ENCODE results near the gene SRSF2. TPM values are rescaled to one million over a fixed set of nuclear protein-coding genes. Genes with fewer than 3 reads are reported as not detected.
A peak's percentile ranks its signal among the peaks of the same experiment; 100 is the strongest.
"Not testable (repeated sequence)": the region's sequence is repeated elsewhere in the genome, so short reads cannot be mapped to it uniquely, and the experiment has no call there.

The SRSF2 gene
- total and polyA plus RNA-seq, 9 donors: 126 to 245 (median 166) TPM

GRCh38 chr17:76714822-76715495, 22.2 kb downstream of the SRSF2 start:
- Histone ChIP-seq H3K4me1 (ENCODE audit: insufficient read depth) (peaks cover 2% of the 10 kb centered on the region), H3K27ac (no peak overlapping the region), H3K27me3 (no peaks in the 10 kb centered on the region), H3K9me3 (no peaks in the 10 kb centered on the region), H3K4me3 (no peak overlapping the region), H3K36me3 (no peaks in the 10 kb centered on the region)
- 22 to 25% (median 24%) methylated on average over 4 of the region's 4 CpGs for WGBS, 3 donors
- DNase-seq: peak; percentile 76 to 89 (median 86)
- TF ChIP-seq POLR2A (IDR thresholded peaks at IDR 0.05): no peak
- peak; percentile 75 to 86 (median 84) for TF ChIP-seq CTCF (IDR thresholded peaks at IDR 0.05)
- TF ChIP-seq EP300 (IDR thresholded peaks at IDR 0.05): no peak
- intact Hi-C loops (cut with DNase I): loop anchor here in 3 of 4 donors (5.0 to 10.0 kb wide), 3 partner anchors 90 to 193 kb away; no protein-coding TSS in a partner anchor

- H3K27ac ChIP-seq: no peak overlapping the region
- WGBS, 3 donors: 67 to 77% (median 74%) methylated on average over 5 of the region's 5 CpGs
- H3K4me3 ChIP-seq: no peak overlapping the region
- no peaks in the 10 kb centered on the region for H3K9me3 ChIP-seq
- peaks cover 2% of the 10 kb centered on the region for H3K4me1 ChIP-seq (ENCODE audit: insufficient read depth)
- H3K27me3 ChIP-seq: no peaks in the 10 kb centered on the region
- H3K36me3 ChIP-seq: no peaks in the 10 kb centered on the region
- DNase-seq: peak in 2 of 5 donors; percentile 36 to 45
- intact Hi-C loops (cut with DNase I): loop anchor here in 2 of 4 donors (5.0 to 10.0 kb wide), 2 partner anchors 90 to 187 kb away; no protein-coding TSS in a partner anchor
- no peak for TF ChIP-seq CTCF (IDR thresholded peaks at IDR 0.05)
- TF ChIP-seq POLR2A (IDR thresholded peaks at IDR 0.05): no peak
- no peak for TF ChIP-seq EP300 (IDR thresholded peaks at IDR 0.05)
These were observed 22.8 kb downstream of the SRSF2 start for GRCh38 chr17:76714336-76714735.

GRCh38 chr17:76713765-76714164, 23.4 kb downstream of the SRSF2 start:
- TF ChIP-seq CTCF (IDR thresholded peaks at IDR 0.05) (no peak), POLR2A (IDR thresholded peaks at IDR 0.05) (no peak), EP300 (IDR thresholded peaks at IDR 0.05) (no peak)
- 91 to 94% (median 94%) methylated on average over 7 of the region's 7 CpGs for WGBS, 3 donors
- peak in 1 of 5 donors; percentile 19 for DNase-seq
- intact Hi-C loops (cut with DNase I): loop anchor here in 2 of 4 donors (5.0 to 10.0 kb wide), 2 partner anchors 89 to 186 kb away; no protein-coding TSS in a partner anchor
- H3K27ac ChIP-seq: no peak overlapping the region
- H3K4me3 ChIP-seq: no peak overlapping the region
- no peaks in the 10 kb centered on the region for H3K27me3 ChIP-seq
- no peaks in the 10 kb centered on the region for H3K36me3 ChIP-seq
- peaks cover 6% of the 10 kb centered on the region for H3K4me1 ChIP-seq (ENCODE audit: insufficient read depth)
- H3K9me3 ChIP-seq: no peaks in the 10 kb centered on the region

GRCh38 chr17:76712321-76712720, 24.8 kb downstream of the SRSF2 start:
- H3K9me3 ChIP-seq, H3K36me3 ChIP-seq, H3K4me3 ChIP-seq, H3K27ac ChIP-seq, H3K27me3 ChIP-seq: not testable (repeated sequence)
- H3K4me1 ChIP-seq (ENCODE audit: insufficient read depth): peaks cover 16% of the 10 kb centered on the region
- WGBS, 3 donors: 46 to 60% (median 53%) methylated on average over 7 of the region's 7 CpGs
- DNase-seq: peak in 2 of 5 donors; percentile 16 to 43
- intact Hi-C loops (cut with DNase I): loop anchor here in 2 of 4 donors (5.0 to 10.0 kb wide), 2 partner anchors 88 to 185 kb away; no protein-coding TSS in a partner anchor
